Right cardiac atrium (tissue), 5 donors: Measurements from ENCODE around the gene NF2. TPM values are rescaled to one million over a fixed set of nuclear protein-coding genes. Genes with fewer than 3 reads are reported as not detected.

ENCODE experiments used
- ATAC-seq, 2 donors: fragments of 200-7000 bp; cut with Tn5 transposase; one replicate each; pipeline versions ENCODE4 v1.8.0 to v1.9.1; 2020; ENCODE audit warnings: moderate library complexity in 2 of 2, mild to moderate bottlenecking in 1 of 2
- DNase-seq, 3 donors: peaks; one replicate each; pipeline ENCODE4 v3.0.0-alpha.2; 2020
- H3K27ac ChIP-seq: one replicate; pipeline ENCODE4 v1.5.1; 2013; ENCODE audit warnings: mild to moderate bottlenecking, low read length, control low read depth, moderate library complexity
- H3K27me3 ChIP-seq: one replicate; pipeline ENCODE4 v1.6.1; 2013; ENCODE audit not compliant: control insufficient read depth, insufficient read depth
- H3K4me1 ChIP-seq: one replicate; pipeline ENCODE4 v1.6.1; 2013; ENCODE audit warnings: low read length; ENCODE audit not compliant: control insufficient read depth, insufficient read depth
- H3K4me3 ChIP-seq: one replicate; pipeline ENCODE4 v1.5.1; 2013; ENCODE audit warnings: low read length, control low read depth
- H3K9me3 ChIP-seq: one replicate; pipeline ENCODE4 v1.6.1; 2013; ENCODE audit warnings: low read length; ENCODE audit not compliant: control insufficient read depth
- WGBS: extraction: QIAGEN DNeasy Blood & Tissue Kit; methylation state at CpG from one replicate; pipeline ENCODE4 v1.1.7; 2013; 5-methylcytosine and 5-hydroxymethylcytosine counted together
- intact Hi-C, 4 donors: fragments of 100-400 bp; cut with DNase I; formaldehyde crosslinking; loops; one replicate each; pipeline versions ENCODE4 v1.11.0 to v1.14.0; 2022 to 2023
- polyA plus RNA-seq: library from polyadenylated mRNA; stranded (reverse); fragments of 200-250 nt; gene quantifications from one replicate; pipeline ENCODE4 v1.2.3, GENCODE V29; 2013
- total RNA-seq, 4 donors: library from RNA; stranded (reverse); fragmentation: NEBNext Ultra II Directional; extraction: Animal tissue kit (Norgen Biotek cat#: 25700); gene quantifications; one replicate each; pipeline ENCODE4 v1.2.1, GENCODE V29; 2021
- donor health status: healthy with polysubstance abuse.
- donor health status: DM: no; HTN: yes; CAD: no.
- donor health status: DM: no; HTN: no; CAD: no.
- donor health status: DM: no; HTN: yes; CAD: no; lungs with severe emphysema.
- donor health status: DM: yes; HTN: yes; CAD: no.

The NF2 gene
- total and polyA plus RNA-seq, 5 donors = 23.4 to 53.9 (median 49.0) TPM

DNA sequence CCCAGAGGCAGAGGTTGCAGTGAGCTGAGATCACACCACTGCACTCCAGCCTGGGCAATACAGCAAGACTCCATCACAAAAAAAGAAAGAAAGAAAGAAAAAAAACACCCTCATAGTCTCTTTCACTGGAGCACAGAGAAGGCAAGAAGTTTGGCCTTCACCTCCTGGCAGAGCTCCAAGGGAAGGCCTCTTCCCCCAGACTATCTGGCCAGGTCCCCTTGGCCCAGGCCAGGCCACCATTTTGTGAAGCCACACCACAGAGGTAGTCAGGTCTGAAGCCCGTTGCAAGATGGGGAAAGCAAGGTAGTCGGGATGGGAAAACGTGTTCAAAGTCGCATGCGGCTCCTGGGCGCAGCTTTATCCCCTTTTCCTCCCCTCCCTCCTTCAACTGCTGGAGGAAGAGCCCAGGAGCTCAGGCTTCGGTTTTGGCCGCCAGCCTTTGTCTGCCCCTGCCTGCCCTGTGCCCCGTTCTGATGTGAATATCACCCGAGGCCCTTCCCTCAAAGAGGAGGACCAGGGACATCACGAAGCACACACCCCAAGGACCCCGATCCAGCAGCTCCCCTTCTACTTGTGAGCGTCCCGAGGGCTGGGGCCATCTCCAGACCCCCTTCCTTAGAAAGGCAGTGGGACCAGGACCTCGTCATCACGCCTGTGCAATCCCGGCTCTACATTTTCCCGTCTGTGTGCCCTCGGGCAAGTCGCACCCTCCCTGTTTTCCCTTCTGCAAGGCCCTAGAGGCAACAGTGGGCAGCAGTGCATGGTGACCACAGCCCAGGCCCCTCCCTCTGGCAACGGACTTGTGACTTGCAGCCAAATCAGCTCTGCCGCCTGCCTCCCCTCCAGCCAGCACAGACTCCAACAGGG is 134.1 kb downstream of the NF2 start:
- Histone ChIP-seq H3K4me3 (no peak overlapping the region), H3K9me3 (no peaks in the 10 kb centered on the region), H3K27me3 (no peaks in the 10 kb centered on the region), H3K27ac (no peak overlapping the region), H3K4me1 (no peaks in the 10 kb centered on the region)
- intact Hi-C loops = no loop called here
- ATAC-seq = peak; percentile 57 to 67
- DNase-seq = peak; percentile 63 to 81 (median 79)
- 79% methylated on average over 22 of the region's 22 CpGs for WGBS

- no peak for ATAC-seq
- no peaks in the 10 kb centered on the region for H3K27me3 ChIP-seq
Measured at GRCh38 chr22:29738118-29738815, 134.8 kb downstream of the NF2 start.

DNA sequence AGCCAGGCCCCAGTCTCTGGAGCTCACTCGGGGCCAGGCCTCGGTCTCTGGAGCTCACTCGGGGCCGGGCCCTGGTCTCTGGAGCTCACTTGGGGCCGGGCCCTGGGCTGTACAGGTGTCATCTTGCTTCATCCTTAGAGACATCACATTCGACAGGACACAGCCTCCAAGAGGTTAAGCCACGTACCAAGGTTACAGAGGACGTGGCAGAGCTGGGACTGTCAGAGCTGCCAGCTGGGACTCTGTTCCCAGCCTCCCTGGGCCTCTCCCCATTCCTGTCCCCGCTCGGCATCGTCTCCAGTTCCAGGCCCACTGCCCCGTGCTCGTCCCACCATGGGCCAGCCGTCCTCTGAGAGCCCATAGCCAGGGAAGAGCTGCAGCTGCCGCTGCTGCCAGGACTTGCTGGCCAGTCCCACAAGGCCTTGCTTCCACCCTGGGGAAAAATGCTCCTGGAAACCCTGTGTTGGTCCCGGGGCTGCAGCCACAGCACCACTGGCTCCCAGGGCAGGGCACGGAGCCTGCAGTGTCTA is 136.0 kb downstream of the NF2 start:
- peak in 1 of 3 donors; percentile 42 for DNase-seq
- WGBS = 90% methylated on average over 17 of the region's 17 CpGs

More at GRCh38 chr22:29738118-29738815, 134.8 kb downstream of the NF2 start:
- no peaks in the 10 kb centered on the region for H3K9me3 ChIP-seq
- WGBS = 79% methylated on average over 15 of the region's 15 CpGs
- no peak overlapping the region for H3K27ac ChIP-seq
- intact Hi-C loops = no loop called here
- no peaks in the 10 kb centered on the region for H3K4me1 ChIP-seq
- H3K4me3 ChIP-seq = no peak overlapping the region
- DNase-seq = peak in 1 of 3 donors; percentile 16

DNA sequence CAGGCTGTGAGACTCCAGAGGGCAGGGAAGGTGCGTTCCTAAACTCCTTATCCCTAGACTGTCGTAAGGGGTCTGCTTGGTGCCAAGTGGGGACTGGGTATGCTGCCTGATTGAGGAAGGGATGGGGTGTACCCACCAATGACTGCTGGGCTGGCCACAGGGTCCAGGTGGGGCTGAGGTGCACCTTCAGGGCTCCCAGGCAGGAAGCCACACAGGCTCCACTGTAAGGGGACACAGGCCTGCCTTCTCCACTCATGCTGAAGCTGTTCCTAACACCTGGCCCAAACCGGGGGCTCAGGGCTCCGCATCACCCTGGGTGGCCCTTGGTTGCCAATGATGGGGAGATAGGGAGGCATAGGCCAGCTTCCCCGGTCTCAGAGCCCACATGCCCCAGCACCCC is 136.8 kb downstream of the NF2 start:
- intact Hi-C loops = no loop called here
- WGBS = 95% methylated on average over 5 of the region's 5 CpGs
- no peaks in the 10 kb centered on the region for H3K4me1 ChIP-seq

More for the DNA sequence above, 136.0 kb downstream of the NF2 start:
- Histone ChIP-seq H3K4me3 (no peak overlapping the region), H3K27me3 (no peaks in the 10 kb centered on the region), H3K27ac (no peak overlapping the region), H3K4me1 (no peaks in the 10 kb centered on the region), H3K9me3 (no peaks in the 10 kb centered on the region)
- no peak for ATAC-seq
- intact Hi-C loops = no loop called here

DNA sequence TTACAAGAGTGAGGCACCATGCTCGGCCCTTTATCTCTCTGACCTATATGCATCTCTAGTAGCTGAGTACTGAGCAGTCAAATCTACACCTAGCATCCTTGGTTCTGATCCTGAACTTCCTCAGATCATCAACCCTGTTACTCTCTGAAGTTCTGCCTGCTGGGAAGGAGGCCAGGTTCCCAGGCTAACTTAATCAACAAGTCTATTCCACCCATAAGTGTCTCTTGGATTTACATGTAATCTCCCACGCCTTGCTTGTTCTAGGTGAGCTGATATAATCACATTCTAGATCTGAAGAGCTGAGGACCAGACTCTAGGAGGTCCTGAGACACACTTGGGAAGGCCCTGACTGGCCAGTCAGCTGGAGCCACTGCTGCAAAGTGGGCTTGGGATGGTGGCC is 138.5 kb downstream of the NF2 start:
- no peaks in the 10 kb centered on the region for H3K4me1 ChIP-seq
- DNase-seq (peak in 1 of 3 donors; percentile 1), ATAC-seq (no peak)
- H3K27ac ChIP-seq = no peak overlapping the region
- WGBS = 86% methylated on average over 2 of the region's 2 CpGs
- no peaks in the 10 kb centered on the region for H3K9me3 ChIP-seq
- intact Hi-C loops = no loop called here
- no peaks in the 10 kb centered on the region for H3K27me3 ChIP-seq
- H3K4me3 ChIP-seq = no peak overlapping the region

More for the DNA sequence above, 136.8 kb downstream of the NF2 start:
- no peak overlapping the region for H3K27ac ChIP-seq
- DNase-seq (peak in 1 of 3 donors; percentile 18), ATAC-seq (no peak)
- no peaks in the 10 kb centered on the region for H3K27me3 ChIP-seq
- no peaks in the 10 kb centered on the region for H3K9me3 ChIP-seq
- H3K4me3 ChIP-seq = no peak overlapping the region

DNA sequence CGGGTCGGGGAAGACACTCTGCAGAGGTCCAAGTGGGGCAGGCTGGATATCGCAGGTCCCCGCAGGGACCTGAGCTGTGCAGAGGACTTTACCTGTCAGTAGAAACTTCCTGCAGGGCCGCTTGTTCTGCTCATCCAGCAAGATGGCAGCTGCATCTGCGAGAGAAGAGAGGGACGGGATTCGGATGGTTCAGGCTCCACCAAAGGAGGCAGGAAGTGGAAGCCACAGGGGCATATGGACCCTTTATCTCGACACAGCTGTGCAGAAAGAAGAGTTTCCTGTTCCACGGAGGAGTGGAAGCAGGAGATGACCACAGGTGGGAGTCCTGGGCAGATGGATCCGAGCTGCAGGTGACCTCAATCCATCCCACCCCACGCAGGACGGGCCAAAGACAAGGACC is 138.9 kb downstream of the NF2 start:
- intact Hi-C loops = no loop called here
- ATAC-seq (no peak), DNase-seq (peak in 1 of 3 donors; percentile 18)
- WGBS = 78% methylated on average over 13 of the region's 13 CpGs
- Histone ChIP-seq H3K4me3 (no peak overlapping the region), H3K27me3 (no peaks in the 10 kb centered on the region), H3K9me3 (no peaks in the 10 kb centered on the region), H3K4me1 (no peaks in the 10 kb centered on the region), H3K27ac (no peak overlapping the region)

DNA sequence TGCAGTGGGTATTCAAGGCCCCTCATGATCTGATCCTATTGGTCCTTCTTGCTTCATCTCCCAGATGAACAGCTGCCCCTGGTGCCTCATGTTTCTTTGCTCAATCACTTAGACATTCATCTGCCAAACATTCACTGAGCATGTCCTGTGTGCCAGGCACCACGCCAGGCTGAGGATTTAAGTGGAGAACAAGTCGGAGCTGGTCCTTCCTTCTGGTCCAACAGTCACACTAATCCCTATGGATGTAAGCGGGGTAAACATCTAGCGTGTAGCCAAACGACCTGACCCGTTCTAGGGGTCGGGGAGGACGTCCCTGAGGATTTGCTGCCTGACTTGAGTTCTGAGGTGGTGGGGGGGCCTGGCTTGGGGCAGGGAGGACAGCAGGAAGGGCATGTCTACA is 141.5 kb downstream of the NF2 start:
- intact Hi-C loops = no loop called here
- DNase-seq (peak; percentile 26 to 73 (median 57)), ATAC-seq (no peak)
- 67% methylated on average over 8 of the region's 8 CpGs for WGBS
- no peak overlapping the region for H3K27ac ChIP-seq
- no peaks in the 10 kb centered on the region for H3K4me1 ChIP-seq
- H3K9me3 ChIP-seq = no peaks in the 10 kb centered on the region
- H3K27me3 ChIP-seq = no peaks in the 10 kb centered on the region
- H3K4me3 ChIP-seq = no peak overlapping the region

- intact Hi-C loops = no loop called here
- ATAC-seq (no peak), DNase-seq (peak in 1 of 3 donors; percentile 6)
- no peaks in the 10 kb centered on the region for H3K4me1 ChIP-seq
- 90% methylated on average over 7 of the region's 7 CpGs for WGBS
- no peaks in the 10 kb centered on the region for H3K9me3 ChIP-seq
- no peaks in the 10 kb centered on the region for H3K27me3 ChIP-seq
- no peak overlapping the region for H3K4me3 ChIP-seq
- H3K27ac ChIP-seq = no peak overlapping the region
Measured at GRCh38 chr22:29747832-29748231, 144.4 kb downstream of the NF2 start.

Other genes with a start within 250 kb of the NF2 start
- gene AP1B1, start 215.1 kb upstream of the NF2 start, total RNA-seq = 10 to 100 TPM; 33.5 to 44.6 (median 40.3) TPM
- gene AP1B1, start 215.1 kb upstream of the NF2 start, polyA plus RNA-seq = 21.7 TPM
- gene RFPL1, start 165.1 kb upstream of the NF2 start, total RNA-seq = not detected
- gene RFPL1, start 165.1 kb upstream of the NF2 start, polyA plus RNA-seq = not detected
- gene NEFH, start 123.4 kb upstream of the NF2 start, total RNA-seq = under 1 TPM; 0.14 to 0.45 (median 0.33) TPM
- gene NEFH, start 123.4 kb upstream of the NF2 start, polyA plus RNA-seq = 0.38 TPM
- 10 to 100 TPM; 31.0 to 58.9 (median 42.3) TPM for gene THOC5, start 49.9 kb upstream of the NF2 start, total RNA-seq
- gene THOC5, start 49.9 kb upstream of the NF2 start, polyA plus RNA-seq = 30.5 TPM
- 10 to 100 TPM; 16.6 to 29.2 (median 23.6) TPM for gene NIPSNAP1, start 22.5 kb upstream of the NF2 start, total RNA-seq
- 22.7 TPM for gene NIPSNAP1, start 22.5 kb upstream of the NF2 start, polyA plus RNA-seq
- not detected for gene CABP7, start 116.4 kb downstream of the NF2 start, total RNA-seq
- gene CABP7, start 116.4 kb downstream of the NF2 start, polyA plus RNA-seq = 0.02 TPM
- gene ZMAT5, start 163.4 kb downstream of the NF2 start, total RNA-seq = 10 to 100 TPM; 21.2 to 28.6 (median 23.8) TPM
- gene ZMAT5, start 163.4 kb downstream of the NF2 start, polyA plus RNA-seq = 34.0 TPM
- gene UQCR10, start 163.7 kb downstream of the NF2 start, total RNA-seq = 100 to 1,000 TPM; 216 to 307 (median 277) TPM
- gene UQCR10, start 163.7 kb downstream of the NF2 start, polyA plus RNA-seq = 768 TPM
- 10 to 100 TPM; 31.2 to 41.4 (median 40.2) TPM for gene ASCC2, start 234.6 kb downstream of the NF2 start, total RNA-seq
- gene ASCC2, start 234.6 kb downstream of the NF2 start, polyA plus RNA-seq = 29.2 TPM